Measurements from ENCODE around the gene TDRD3.

Gene TDRD3

DNA sequence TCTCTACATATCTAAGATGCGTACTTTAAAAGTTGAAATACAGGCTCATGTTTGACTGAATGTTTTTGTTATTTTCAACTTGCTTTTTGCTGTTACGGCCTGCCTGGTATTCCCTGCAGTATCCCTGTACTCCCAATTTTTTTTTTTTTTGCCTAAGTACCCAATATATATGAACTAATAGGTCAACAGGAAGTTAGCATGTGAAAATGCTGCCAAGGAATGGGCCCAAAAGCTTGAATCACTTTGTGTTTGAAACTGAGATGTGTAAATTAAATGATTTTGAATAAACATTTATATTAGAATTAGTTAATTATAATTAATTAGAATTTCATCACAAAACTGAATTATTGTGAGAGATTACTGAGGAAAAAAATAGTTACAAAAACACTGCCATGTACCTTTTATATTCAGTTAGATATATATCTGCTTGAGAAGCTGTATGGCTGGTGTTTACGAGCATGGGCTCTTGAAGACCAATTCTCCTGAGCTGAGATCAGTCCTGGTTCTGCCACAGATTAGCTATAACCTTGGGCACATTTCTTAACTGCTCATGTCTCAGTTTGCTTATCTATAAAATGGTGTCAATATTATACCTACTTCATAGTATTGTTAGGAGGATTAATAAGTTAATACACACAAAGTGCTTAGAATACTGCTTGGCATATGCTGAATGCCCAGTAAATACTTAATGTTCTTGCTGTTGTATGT is 16.0 kb downstream of the TDRD3 start:
- DNase-seq, result no peak
- TF ChIP-seq, protein P1, sequence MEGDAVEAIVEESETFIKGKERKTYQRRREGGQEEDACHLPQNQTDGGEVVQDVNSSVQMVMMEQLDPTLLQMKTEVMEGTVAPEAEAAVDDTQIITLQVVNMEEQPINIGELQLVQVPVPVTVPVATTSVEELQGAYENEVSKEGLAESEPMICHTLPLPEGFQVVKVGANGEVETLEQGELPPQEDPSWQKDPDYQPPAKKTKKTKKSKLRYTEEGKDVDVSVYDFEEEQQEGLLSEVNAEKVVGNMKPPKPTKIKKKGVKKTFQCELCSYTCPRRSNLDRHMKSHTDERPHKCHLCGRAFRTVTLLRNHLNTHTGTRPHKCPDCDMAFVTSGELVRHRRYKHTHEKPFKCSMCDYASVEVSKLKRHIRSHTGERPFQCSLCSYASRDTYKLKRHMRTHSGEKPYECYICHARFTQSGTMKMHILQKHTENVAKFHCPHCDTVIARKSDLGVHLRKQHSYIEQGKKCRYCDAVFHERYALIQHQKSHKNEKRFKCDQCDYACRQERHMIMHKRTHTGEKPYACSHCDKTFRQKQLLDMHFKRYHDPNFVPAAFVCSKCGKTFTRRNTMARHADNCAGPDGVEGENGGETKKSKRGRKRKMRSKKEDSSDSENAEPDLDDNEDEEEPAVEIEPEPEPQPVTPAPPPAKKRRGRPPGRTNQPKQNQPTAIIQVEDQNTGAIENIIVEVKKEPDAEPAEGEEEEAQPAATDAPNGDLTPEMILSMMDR (IDR thresholded peaks at IDR 0.05; ENCODE audit: low read depth, low read length), result no peak
- H3K4me1 ChIP-seq, result peaks cover 3% of the 10 kb centered on the region
- no peaks in the 10 kb centered on the region for H3K9me3 ChIP-seq
- H3K27me3 ChIP-seq, result no peaks in the 10 kb centered on the region
- H3K36me3 ChIP-seq, result no peaks in the 10 kb centered on the region
- no peak overlapping the region for H3K4me3 ChIP-seq (ENCODE audit: low read depth, low read length)

DNA sequence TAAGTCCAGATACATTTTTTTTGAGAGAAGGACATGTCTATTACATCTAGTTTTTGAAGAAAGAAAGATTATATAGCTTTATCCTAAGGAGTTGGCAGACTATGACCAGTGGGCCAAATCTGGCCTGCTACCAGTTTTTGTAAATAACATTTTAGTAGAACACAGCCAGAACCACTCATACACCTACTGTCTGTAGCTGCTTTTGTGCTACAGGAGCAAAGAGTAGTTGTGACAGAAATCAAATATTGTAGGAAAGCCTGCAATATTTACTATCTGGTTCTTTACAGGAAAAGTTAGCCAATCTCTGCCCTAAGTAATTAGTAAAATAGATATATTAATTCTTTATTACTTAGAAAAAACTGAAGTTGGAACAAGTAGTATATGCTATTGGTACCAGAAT is 17.2 kb downstream of the TDRD3 start:
- Histone ChIP-seq H3K4me3 (ENCODE audit: low read depth, low read length) (no peak overlapping the region), H3K9me3 (no peaks in the 10 kb centered on the region), H3K27me3 (no peaks in the 10 kb centered on the region), H3K36me3 (no peaks in the 10 kb centered on the region), H3K4me1 (peaks cover 3% of the 10 kb centered on the region)
- no peak for DNase-seq
- TF ChIP-seq, protein P1 (IDR thresholded peaks at IDR 0.05; ENCODE audit: low read depth, low read length), result no peak

DNA sequence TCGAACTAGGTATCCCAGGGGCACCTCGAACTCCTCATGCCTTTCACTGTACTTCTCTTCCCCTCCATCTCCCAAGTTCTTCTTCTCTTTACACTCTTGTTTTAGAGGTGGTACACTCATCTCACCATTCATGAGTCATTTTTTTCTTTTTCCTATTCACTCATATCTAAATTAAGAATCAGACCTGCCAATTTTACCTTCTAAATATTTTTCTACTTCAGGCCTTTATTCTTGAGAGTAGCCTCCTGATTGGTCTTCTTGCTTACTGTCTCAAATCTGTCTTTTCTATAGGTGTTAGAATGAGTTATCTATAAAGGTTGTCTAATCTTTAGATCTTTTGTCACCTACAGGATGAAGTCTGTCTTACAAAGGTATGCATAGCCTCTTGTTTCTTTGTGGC is 20.7 kb downstream of the TDRD3 start:
- H3K36me3 ChIP-seq, result no peaks in the 10 kb centered on the region
- TF ChIP-seq, protein P1 (IDR thresholded peaks at IDR 0.05; ENCODE audit: low read depth, low read length), result no peak
- no peaks in the 10 kb centered on the region; the same call in 1 of the 2 replicates for H3K9me3 ChIP-seq
- no peaks in the 10 kb centered on the region for H3K27me3 ChIP-seq
- H3K4me3 ChIP-seq (ENCODE audit: low read depth, low read length), result no peak overlapping the region
- no peak for DNase-seq
- H3K4me1 ChIP-seq, result peaks cover 3% of the 10 kb centered on the region

DNA sequence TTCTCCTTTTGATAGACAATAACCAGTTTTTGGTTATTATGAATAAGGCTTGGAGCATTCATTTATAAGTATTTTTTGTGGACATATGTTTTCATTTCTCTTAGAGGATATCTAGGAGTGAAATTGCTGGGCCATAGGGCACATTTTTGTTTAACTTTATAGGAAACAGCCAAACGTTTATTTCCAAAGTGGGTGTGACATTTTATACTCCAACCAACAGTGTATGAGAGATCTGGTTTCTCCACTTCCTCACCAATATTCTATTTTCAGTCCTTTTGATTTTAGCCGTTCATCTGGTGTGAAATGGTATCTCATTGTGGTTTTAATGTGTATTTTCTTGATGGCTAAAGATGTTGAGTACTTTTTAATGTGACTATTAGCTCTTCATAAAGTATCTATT is 21.9 kb downstream of the TDRD3 start:
- Histone ChIP-seq H3K9me3 (no peaks in the 10 kb centered on the region; the same call in 1 of the 2 replicates), H3K36me3 (no peaks in the 10 kb centered on the region), H3K27me3 (no peaks in the 10 kb centered on the region), H3K4me3 (ENCODE audit: low read depth, low read length) (no peak overlapping the region), H3K4me1 (no peaks in the 10 kb centered on the region; the same call in 1 of the 2 replicates)
- DNase-seq, result no peak
- TF ChIP-seq, protein P1 (IDR thresholded peaks at IDR 0.05; ENCODE audit: low read depth, low read length), result no peak

DNA sequence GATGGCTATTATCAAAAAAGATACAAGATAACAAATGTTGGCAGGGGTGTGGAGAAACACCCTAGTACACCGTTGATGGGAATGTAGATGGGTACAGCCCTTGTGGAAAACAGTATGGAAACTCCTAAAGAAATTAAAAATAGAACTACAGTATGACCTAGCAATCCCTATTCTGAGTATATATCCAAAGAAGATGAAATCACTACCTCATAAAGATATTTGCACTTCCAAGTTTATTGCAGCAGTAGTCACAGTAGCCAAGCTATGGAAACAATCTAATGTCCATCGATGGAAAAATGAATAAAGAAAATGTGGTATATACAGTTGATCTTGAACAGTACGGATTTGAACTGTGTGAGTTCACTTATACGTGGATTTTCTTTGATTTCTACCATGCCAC is 28.3 kb downstream of the TDRD3 start:
- Histone ChIP-seq H3K4me3 (ENCODE audit: low read depth, low read length) (no peak overlapping the region), H3K4me1 (no peaks in the 10 kb centered on the region), H3K27me3 (no peaks in the 10 kb centered on the region), H3K9me3 (no peaks in the 10 kb centered on the region; the same call in 1 of the 2 replicates), H3K36me3 (no peaks in the 10 kb centered on the region)
- TF ChIP-seq, protein P1 (IDR thresholded peaks at IDR 0.05; ENCODE audit: low read depth, low read length), result no peak
- no peak for DNase-seq

DNA sequence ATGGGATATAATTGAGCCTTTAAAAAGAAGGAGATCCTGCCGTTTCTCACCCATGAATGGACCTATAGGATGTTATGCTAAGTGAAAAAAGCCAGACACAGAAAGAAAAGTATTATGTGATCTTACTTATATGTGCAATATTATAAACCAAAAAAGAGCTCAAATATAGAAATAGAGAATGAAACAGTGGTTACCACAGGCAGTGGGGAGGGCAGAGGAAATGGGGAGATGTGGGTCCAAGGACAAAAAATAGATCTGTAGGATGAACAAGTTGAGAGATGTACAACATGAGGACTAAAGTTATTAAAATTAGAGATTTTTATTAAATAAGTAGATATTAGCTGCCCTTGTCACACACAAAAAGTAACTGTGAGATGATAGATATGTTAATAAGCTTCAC is 29.1 kb downstream of the TDRD3 start:
- Histone ChIP-seq H3K9me3 (no peaks in the 10 kb centered on the region; the same call in 1 of the 2 replicates), H3K4me1 (no peaks in the 10 kb centered on the region), H3K4me3 (ENCODE audit: low read depth, low read length) (no peak overlapping the region), H3K27me3 (no peaks in the 10 kb centered on the region), H3K36me3 (no peaks in the 10 kb centered on the region)
- no peak for DNase-seq
- TF ChIP-seq, protein P1 (IDR thresholded peaks at IDR 0.05; ENCODE audit: low read depth, low read length), result no peak

All from BE2C (cell line).